Measurements from ENCODE around the gene PTEN. TPM values are rescaled to one million over a fixed set of nuclear protein-coding genes. Genes with fewer than 3 reads are reported as not detected.

Gene PTEN
- total RNA-seq, 1 experiment from 2014 or later = 58.7 TPM

- ATAC-seq (no peak), DNase-seq (ENCODE audit: low read depth, low spot score) (no peak)
- H3K27ac ChIP-seq (ENCODE audit: low read depth, low read length) = no peak overlapping the region
- TF ChIP-seq ZNF274 (IDR thresholded peaks at IDR 0.05; ENCODE audit: low read depth, low read length) = no peak
- no peak for TF ChIP-seq SP1 (IDR thresholded peaks at IDR 0.05; ENCODE audit: low read depth)
- no peak for TF ChIP-seq TCF7L2 (IDR thresholded peaks at IDR 0.05; ENCODE audit: borderline replicate concordance, extremely low read depth, insufficient read depth, insufficient read length)
- no peak for TF ChIP-seq ELF1 (IDR thresholded peaks at IDR 0.05; ENCODE audit: borderline replicate concordance, low read depth)
- TF ChIP-seq RAD21 (IDR thresholded peaks at IDR 0.05; ENCODE audit: low read depth) = no peak
- TF ChIP-seq POLR2AphosphoS5 (IDR thresholded peaks at IDR 0.05; ENCODE audit: low read depth, low read length) = no peak
- TF ChIP-seq SIN3A (IDR thresholded peaks at IDR 0.05; ENCODE audit: low read depth) = no peak
- TF ChIP-seq ATF3 (IDR thresholded peaks at IDR 0.05) = no peak
- no peak for TF ChIP-seq MAX (IDR thresholded peaks at IDR 0.05)
- TF ChIP-seq EZH2phosphoT487 (IDR thresholded peaks at IDR 0.05; ENCODE audit: borderline replicate concordance) = no peak
- no peak for TF ChIP-seq FOSL1 (IDR thresholded peaks at IDR 0.05; ENCODE audit: low read depth)
- TF ChIP-seq SRF (IDR thresholded peaks at IDR 0.05; ENCODE audit: low read depth) = no peak
- no peak for TF ChIP-seq EZH2 (IDR thresholded peaks at IDR 0.05)
- no peak for TF ChIP-seq CEBPB (IDR thresholded peaks at IDR 0.05; ENCODE audit: low read depth)
- TF ChIP-seq JUND (IDR thresholded peaks at IDR 0.05) = no peak
- no peak for TF ChIP-seq ZBTB33 (IDR thresholded peaks at IDR 0.05; ENCODE audit: extremely low read depth, insufficient replicate concordance, low read length)
- no peak overlapping the region for H2AFZ ChIP-seq (ENCODE audit: low read depth, low read length, poor library complexity, severe bottlenecking)
- no peaks in the 10 kb centered on the region for H3K9me3 ChIP-seq (ENCODE audit: control insufficient read depth in 1 of 2, insufficient read depth in 1 of 2, low read depth in 1 of 2, low read length in 2 of 2)
- POLR2A ChIA-PET = no interaction called here
- no peak overlapping the region for H3K4me3 ChIP-seq (replicated peaks in 1 of 2; ENCODE audit: low read depth in 1 of 2, low read length in 2 of 2)
- H3K9me2 ChIP-seq (ENCODE audit: insufficient read depth) = no peaks in the 10 kb centered on the region
- RAD21 ChIA-PET (ENCODE audit: low non-redundant PET in 1 of 2, low total read pairs in 2 of 2, uncharacterized antibody in 2 of 2, unreplicated experiment in 2 of 2) = no interaction called here
- intact Hi-C loops (cut with micrococcal nuclease) = no loop called here
- H3K36me3 ChIP-seq (ENCODE audit: control insufficient read depth in 1 of 2, insufficient read depth in 2 of 2, low read length in 2 of 2) = no peaks in the 10 kb centered on the region
- no TSS peak for BruUV-seq (replicated peaks)
- 0 out of 4 replicates have a peak, but pooled peaks cover 0 to 3% of the 10 kb centered on the region in 2 experiments for H3K4me1 ChIP-seq (ENCODE audit: control insufficient read depth in 1 of 2, insufficient read depth in 2 of 2, low read length in 2 of 2)
- 0 out of 2 replicates have a peak, but pooled peaks cover 3% of the 10 kb centered on the region for H4K20me1 ChIP-seq (ENCODE audit: insufficient read depth)
- no peak overlapping the region for H3K9ac ChIP-seq (ENCODE audit: low read length)
- no peaks in the 10 kb centered on the region for H3K27me3 ChIP-seq (ENCODE audit: insufficient read depth, low read length)
- CTCF ChIA-PET = no interaction called here
- no peak overlapping the region for H3K4me2 ChIP-seq (ENCODE audit: low read length)
- H3K79me2 ChIP-seq (ENCODE audit: insufficient read depth, low read length) = peaks cover 88% of the 10 kb centered on the region
These were observed 53.1 kb downstream of the PTEN start for GRCh38 chr10:87916515-87916914.
